ENCODE results near the gene CTNS.

The CTNS gene

GRCh38 chr17:3695723-3696411 lies 59.3 kb downstream of the CTNS start, which contains the start of gene P2RX5 (continued):
- no peak for TF ChIP-seq ZNF114 (tag by site-specific recombination; IDR thresholded peaks at IDR 0.05)
- TF ChIP-seq KLF8 (tag by site-specific recombination; IDR thresholded peaks at IDR 0.05) = 0 out of 2 replicates have a peak, but pooled peaks have one; percentile 22
- no peak for TF ChIP-seq ZFP69B (tag by site-specific recombination; IDR thresholded peaks at IDR 0.05)
- peak; percentile 99 for TF ChIP-seq ZNF335 (tag by site-specific recombination; conservative IDR thresholded peaks at IDR 0.05)
- TF ChIP-seq ZNF132 (tag by site-specific recombination; IDR thresholded peaks at IDR 0.05; ENCODE audit: borderline replicate concordance) = no peak
- TF ChIP-seq ZNF670 (tag by site-specific recombination; IDR thresholded peaks at IDR 0.05; ENCODE audit: low read depth) = no peak
- TF ChIP-seq ZNF704 (tag by site-specific recombination; IDR thresholded peaks at IDR 0.05) = no peak
- no peak for TF ChIP-seq ZIC2 (tag by site-specific recombination; IDR thresholded peaks at IDR 0.05)
- peak; percentile 17; the same call in 1 of the 2 replicates for TF ChIP-seq ZBTB20 (tag by site-specific recombination; IDR thresholded peaks at IDR 0.05)
- TF ChIP-seq PRDM2 (tag by site-specific recombination; IDR thresholded peaks at IDR 0.05; ENCODE audit: borderline replicate concordance) = no peak
- TF ChIP-seq ZNF48 (tag by site-specific recombination; IDR thresholded peaks at IDR 0.05) = no peak
- TF ChIP-seq SCRT1 (tag by site-specific recombination; IDR thresholded peaks at IDR 0.05; ENCODE audit: borderline replicate concordance) = no peak
- TF ChIP-seq ZNF10 (tag by site-specific recombination; IDR thresholded peaks at IDR 0.05) = no peak
- TF ChIP-seq ZSCAN23 (tag by site-specific recombination; IDR thresholded peaks at IDR 0.05) = no peak
- no peak for TF ChIP-seq ZNF248 (tag by site-specific recombination; IDR thresholded peaks at IDR 0.05)
- peak; percentile 49 for TF ChIP-seq PATZ1 (tag by site-specific recombination; IDR thresholded peaks at IDR 0.05)
- no peak for TF ChIP-seq ZNF544 (tag by site-specific recombination; IDR thresholded peaks at IDR 0.05)
- no peak for TF ChIP-seq ZNF701 (tag by site-specific recombination; IDR thresholded peaks at IDR 0.05)
- TF ChIP-seq ZNF423 (tag by site-specific recombination; IDR thresholded peaks at IDR 0.05) = no peak
- TF ChIP-seq ZNF174 (tag by site-specific recombination; IDR thresholded peaks at IDR 0.05) = no peak
- TF ChIP-seq ZNF510 (tag by site-specific recombination; IDR thresholded peaks at IDR 0.05; ENCODE audit: insufficient replicate concordance) = no peak
- TF ChIP-seq ZNF571 (tag by site-specific recombination; IDR thresholded peaks at IDR 0.05) = no peak
- TF ChIP-seq, protein P1, sequence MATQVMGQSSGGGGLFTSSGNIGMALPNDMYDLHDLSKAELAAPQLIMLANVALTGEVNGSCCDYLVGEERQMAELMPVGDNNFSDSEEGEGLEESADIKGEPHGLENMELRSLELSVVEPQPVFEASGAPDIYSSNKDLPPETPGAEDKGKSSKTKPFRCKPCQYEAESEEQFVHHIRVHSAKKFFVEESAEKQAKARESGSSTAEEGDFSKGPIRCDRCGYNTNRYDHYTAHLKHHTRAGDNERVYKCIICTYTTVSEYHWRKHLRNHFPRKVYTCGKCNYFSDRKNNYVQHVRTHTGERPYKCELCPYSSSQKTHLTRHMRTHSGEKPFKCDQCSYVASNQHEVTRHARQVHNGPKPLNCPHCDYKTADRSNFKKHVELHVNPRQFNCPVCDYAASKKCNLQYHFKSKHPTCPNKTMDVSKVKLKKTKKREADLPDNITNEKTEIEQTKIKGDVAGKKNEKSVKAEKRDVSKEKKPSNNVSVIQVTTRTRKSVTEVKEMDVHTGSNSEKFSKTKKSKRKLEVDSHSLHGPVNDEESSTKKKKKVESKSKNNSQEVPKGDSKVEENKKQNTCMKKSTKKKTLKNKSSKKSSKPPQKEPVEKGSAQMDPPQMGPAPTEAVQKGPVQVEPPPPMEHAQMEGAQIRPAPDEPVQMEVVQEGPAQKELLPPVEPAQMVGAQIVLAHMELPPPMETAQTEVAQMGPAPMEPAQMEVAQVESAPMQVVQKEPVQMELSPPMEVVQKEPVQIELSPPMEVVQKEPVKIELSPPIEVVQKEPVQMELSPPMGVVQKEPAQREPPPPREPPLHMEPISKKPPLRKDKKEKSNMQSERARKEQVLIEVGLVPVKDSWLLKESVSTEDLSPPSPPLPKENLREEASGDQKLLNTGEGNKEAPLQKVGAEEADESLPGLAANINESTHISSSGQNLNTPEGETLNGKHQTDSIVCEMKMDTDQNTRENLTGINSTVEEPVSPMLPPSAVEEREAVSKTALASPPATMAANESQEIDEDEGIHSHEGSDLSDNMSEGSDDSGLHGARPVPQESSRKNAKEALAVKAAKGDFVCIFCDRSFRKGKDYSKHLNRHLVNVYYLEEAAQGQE (tag by site-specific recombination; IDR thresholded peaks at IDR 0.05) = peak; percentile 93
- TF ChIP-seq ZNF433 (tag by site-specific recombination; IDR thresholded peaks at IDR 0.05; ENCODE audit: low read depth) = no peak
- TF ChIP-seq, protein P2, sequence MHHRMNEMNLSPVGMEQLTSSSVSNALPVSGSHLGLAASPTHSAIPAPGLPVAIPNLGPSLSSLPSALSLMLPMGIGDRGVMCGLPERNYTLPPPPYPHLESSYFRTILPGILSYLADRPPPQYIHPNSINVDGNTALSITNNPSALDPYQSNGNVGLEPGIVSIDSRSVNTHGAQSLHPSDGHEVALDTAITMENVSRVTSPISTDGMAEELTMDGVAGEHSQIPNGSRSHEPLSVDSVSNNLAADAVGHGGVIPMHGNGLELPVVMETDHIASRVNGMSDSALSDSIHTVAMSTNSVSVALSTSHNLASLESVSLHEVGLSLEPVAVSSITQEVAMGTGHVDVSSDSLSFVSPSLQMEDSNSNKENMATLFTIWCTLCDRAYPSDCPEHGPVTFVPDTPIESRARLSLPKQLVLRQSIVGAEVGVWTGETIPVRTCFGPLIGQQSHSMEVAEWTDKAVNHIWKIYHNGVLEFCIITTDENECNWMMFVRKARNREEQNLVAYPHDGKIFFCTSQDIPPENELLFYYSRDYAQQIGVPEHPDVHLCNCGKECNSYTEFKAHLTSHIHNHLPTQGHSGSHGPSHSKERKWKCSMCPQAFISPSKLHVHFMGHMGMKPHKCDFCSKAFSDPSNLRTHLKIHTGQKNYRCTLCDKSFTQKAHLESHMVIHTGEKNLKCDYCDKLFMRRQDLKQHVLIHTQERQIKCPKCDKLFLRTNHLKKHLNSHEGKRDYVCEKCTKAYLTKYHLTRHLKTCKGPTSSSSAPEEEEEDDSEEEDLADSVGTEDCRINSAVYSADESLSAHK (tag by site-specific recombination; IDR thresholded peaks at IDR 0.05) = no peak
- no peak for TF ChIP-seq ZNF133 (tag by site-specific recombination; IDR thresholded peaks at IDR 0.05)

All from HEK293 (cell line).